Sigmoid colon (tissue), 4 donors: ENCODE data around the gene SOX12.

Experiments used
- EP300 ChIP-seq, 4 donors: sonication (generic); formaldehyde crosslinking; IDR thresholded peaks; one replicate each; pipeline ENCODE4 v1.6.1; 2017; ENCODE audit warnings: antibody characterized with exemption in 4 of 4
- POLR2A ChIP-seq, 2 donors: fragments of 450-650 bp; IDR thresholded peaks; one replicate each; pipeline ENCODE4 v1.6.1; 2016; ENCODE audit warnings: antibody characterized with exemption in 2 of 2, mild to moderate bottlenecking in 2 of 2, moderate library complexity in 2 of 2
- TF ChIP-seq, protein P1 (sequence below), 4 experiments: fragments of 450-650 bp in 3 of 4; fragments of 200-600 bp in 1 of 4; IDR thresholded peaks; one replicate each; pipeline ENCODE4 v1.5.1; 2016 to 2019; ENCODE audit warnings: antibody characterized with exemption in 4 of 4, mild to moderate bottlenecking in 3 of 4, moderate library complexity in 2 of 4

GRCh38 chr20:373171-373890, 48.0 kb downstream of the SOX12 start:
- TF ChIP-seq, protein P1, sequence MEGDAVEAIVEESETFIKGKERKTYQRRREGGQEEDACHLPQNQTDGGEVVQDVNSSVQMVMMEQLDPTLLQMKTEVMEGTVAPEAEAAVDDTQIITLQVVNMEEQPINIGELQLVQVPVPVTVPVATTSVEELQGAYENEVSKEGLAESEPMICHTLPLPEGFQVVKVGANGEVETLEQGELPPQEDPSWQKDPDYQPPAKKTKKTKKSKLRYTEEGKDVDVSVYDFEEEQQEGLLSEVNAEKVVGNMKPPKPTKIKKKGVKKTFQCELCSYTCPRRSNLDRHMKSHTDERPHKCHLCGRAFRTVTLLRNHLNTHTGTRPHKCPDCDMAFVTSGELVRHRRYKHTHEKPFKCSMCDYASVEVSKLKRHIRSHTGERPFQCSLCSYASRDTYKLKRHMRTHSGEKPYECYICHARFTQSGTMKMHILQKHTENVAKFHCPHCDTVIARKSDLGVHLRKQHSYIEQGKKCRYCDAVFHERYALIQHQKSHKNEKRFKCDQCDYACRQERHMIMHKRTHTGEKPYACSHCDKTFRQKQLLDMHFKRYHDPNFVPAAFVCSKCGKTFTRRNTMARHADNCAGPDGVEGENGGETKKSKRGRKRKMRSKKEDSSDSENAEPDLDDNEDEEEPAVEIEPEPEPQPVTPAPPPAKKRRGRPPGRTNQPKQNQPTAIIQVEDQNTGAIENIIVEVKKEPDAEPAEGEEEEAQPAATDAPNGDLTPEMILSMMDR (IDR thresholded peaks at IDR 0.05), result no peak
- TF ChIP-seq POLR2A (IDR thresholded peaks at IDR 0.05) (no peak), EP300 (IDR thresholded peaks at IDR 0.05) (no peak)
